WTC11 (cell line): Measurements from ENCODE around the gene C5AR1. TPM values are rescaled to one million over a fixed set of nuclear protein-coding genes. Genes with fewer than 3 reads are reported as not detected.

ENCODE experiments used
- ATAC-seq: fragments of 200-7000 bp; cut with Tn5 transposase; 2 replicates; pipeline ENCODE4 v1.10.0; 2021; ENCODE audit warnings: mild to moderate bottlenecking, moderate library complexity
- CTCF ChIA-PET: fragments of 300-600 bp; sonication (Branson Sonifier 250); formaldehyde crosslinking; loops from one replicate; lab custom pipeline; 2021; ENCODE audit warnings: antibody characterized with exemption; lab: Charles Lee
- POLR2A ChIA-PET: fragments of 350-600 bp; sonication (Branson Sonifier 250); formaldehyde crosslinking; loops from one replicate; lab custom pipeline; 2021; ENCODE audit warnings: antibody characterized with exemption; lab: Charles Lee
- DNase-seq: peaks from one replicate; pipeline ENCODE4 v3.0.0; 2021; ENCODE audit warnings: low spot score
- H3K27ac Mint-ChIP-seq: 2 replicates; pipeline ENCODE4 v1.8.0; 2021; ENCODE audit warnings: mixed read lengths
- H3K27me3 Mint-ChIP-seq: 2 replicates; pipeline ENCODE4 v1.8.0; 2021; ENCODE audit warnings: low read depth, mild to moderate bottlenecking, moderate library complexity, mixed read lengths
- H3K36me3 Mint-ChIP-seq: 2 replicates; pipeline ENCODE4 v1.8.0; 2021; ENCODE audit warnings: mixed read lengths
- H3K4me1 Mint-ChIP-seq: 2 replicates; pipeline ENCODE4 v1.8.0; 2022; ENCODE audit warnings: mixed read lengths
- H3K4me3 Mint-ChIP-seq: 2 replicates; pipeline ENCODE4 v1.8.0; 2021; ENCODE audit warnings: mild to moderate bottlenecking, moderate library complexity, mixed read lengths
- H3K9me3 Mint-ChIP-seq: 2 replicates; pipeline ENCODE4 v1.8.0; 2021; ENCODE audit warnings: mixed read lengths
- CREB1 ChIP-seq: sonication (generic); formaldehyde crosslinking; IDR thresholded peaks from 2 replicates; pipeline ENCODE4 v1.8.0; 2023; ENCODE audit warnings: mild to moderate bottlenecking, missing genetic modification reagents
- CTCF ChIP-seq: fragments of 200-600 bp; IDR thresholded peaks from 2 replicates; pipeline ENCODE4 v1.8.0; 2022; ENCODE audit warnings: antibody characterized with exemption
- IRF1 ChIP-seq: sonication (generic); formaldehyde crosslinking; IDR thresholded peaks from 2 replicates; pipeline ENCODE4 v1.8.0; 2023; ENCODE audit warnings: missing genetic modification reagents
- JUN ChIP-seq: sonication (generic); formaldehyde crosslinking; IDR thresholded peaks from 2 replicates; pipeline ENCODE4 v1.8.0; 2023; ENCODE audit warnings: mild to moderate bottlenecking, missing genetic modification reagents
- KAT7 ChIP-seq: sonication (generic); formaldehyde crosslinking; IDR thresholded peaks from 2 replicates; pipeline ENCODE4 v1.8.1; 2023; ENCODE audit warnings: missing genetic modification reagents, mild to moderate bottlenecking, borderline replicate concordance
- NFYB ChIP-seq: sonication (generic); formaldehyde crosslinking; conservative IDR thresholded peaks from 2 replicates; pipeline ENCODE4 v1.8.0; 2022; ENCODE audit warnings: low read depth, missing genetic modification reagents
- RORB ChIP-seq: fragments of 250-450 bp; sonication (Bioruptor Pico); IDR thresholded peaks from 2 replicates; pipeline ENCODE4 v1.9.0; 2021; ENCODE audit warnings: mild to moderate bottlenecking
- SMAD3 ChIP-seq: sonication (generic); formaldehyde crosslinking; IDR thresholded peaks from 2 replicates; pipeline ENCODE4 v1.8.0; 2022; ENCODE audit warnings: missing genetic modification reagents, mild to moderate bottlenecking, borderline replicate concordance
- TEAD1 ChIP-seq: sonication (generic); formaldehyde crosslinking; IDR thresholded peaks from 2 replicates; pipeline ENCODE4 v1.8.0; 2022; ENCODE audit warnings: mild to moderate bottlenecking, missing genetic modification reagents
- TP53 ChIP-seq: sonication (generic); formaldehyde crosslinking; IDR thresholded peaks from 2 replicates; pipeline ENCODE4 v1.8.1; 2023; ENCODE audit warnings: mild to moderate bottlenecking, missing genetic modification reagents
- ZNF263 ChIP-seq: sonication (generic); formaldehyde crosslinking; IDR thresholded peaks from 2 replicates; pipeline ENCODE4 v1.8.1; 2022; ENCODE audit warnings: low read depth, mild to moderate bottlenecking, moderate library complexity, missing genetic modification reagents
- ZNF317 ChIP-seq: sonication (generic); formaldehyde crosslinking; IDR thresholded peaks from 2 replicates; pipeline ENCODE4 v1.8.1; 2023; ENCODE audit warnings: low read depth, mild to moderate bottlenecking, moderate library complexity, missing genetic modification reagents, borderline replicate concordance
- ZNF396 ChIP-seq: fragments of 250-450 bp; sonication (Bioruptor Pico); IDR thresholded peaks from 2 replicates; pipeline ENCODE4 v1.8.0; 2021; ENCODE audit warnings: mild to moderate bottlenecking, moderate library complexity, borderline replicate concordance
- ZNF423 ChIP-seq: fragments of 250-450 bp; sonication (Bioruptor Pico); IDR thresholded peaks from 2 replicates; pipeline ENCODE4 v2.1.2; 2022; ENCODE audit warnings: mild to moderate bottlenecking, moderate library complexity
- ZNF671 ChIP-seq: fragments of 250-450 bp; sonication (Bioruptor Pico); IDR thresholded peaks from 2 replicates; pipeline ENCODE4 v1.8.0; 2021; ENCODE audit warnings: mild to moderate bottlenecking
- total RNA-seq: library from RNA; stranded (reverse); gene quantifications from 3 replicates; pipeline ENCODE4 v1.2.3, GENCODE V29; 2021
- TF ChIP-seq, protein P1 (sequence below): sonication (generic); formaldehyde crosslinking; IDR thresholded peaks from 2 replicates; pipeline ENCODE4 v1.8.0; 2023; ENCODE audit warnings: mild to moderate bottlenecking, missing genetic modification reagents
- TF ChIP-seq, protein P2 (sequence below): sonication (generic); formaldehyde crosslinking; IDR thresholded peaks from 2 replicates; pipeline ENCODE4 v1.8.0; 2022; ENCODE audit warnings: missing genetic modification reagents
- TF ChIP-seq, protein P3 (sequence below): sonication (generic); formaldehyde crosslinking; IDR thresholded peaks from 2 replicates; pipeline ENCODE4 v1.8.1; 2023; ENCODE audit warnings: mild to moderate bottlenecking, missing genetic modification reagents, moderate library complexity
- TF ChIP-seq, protein P4 (sequence below): sonication (generic); formaldehyde crosslinking; IDR thresholded peaks from 2 replicates; pipeline ENCODE4 v1.8.1; 2023; ENCODE audit warnings: mild to moderate bottlenecking, missing genetic modification reagents

The C5AR1 gene
- total RNA-seq, 1 experiment from 2014 or later, result 0.28 TPM

- no peak for TF ChIP-seq ZNF671
- TF ChIP-seq, protein P1, sequence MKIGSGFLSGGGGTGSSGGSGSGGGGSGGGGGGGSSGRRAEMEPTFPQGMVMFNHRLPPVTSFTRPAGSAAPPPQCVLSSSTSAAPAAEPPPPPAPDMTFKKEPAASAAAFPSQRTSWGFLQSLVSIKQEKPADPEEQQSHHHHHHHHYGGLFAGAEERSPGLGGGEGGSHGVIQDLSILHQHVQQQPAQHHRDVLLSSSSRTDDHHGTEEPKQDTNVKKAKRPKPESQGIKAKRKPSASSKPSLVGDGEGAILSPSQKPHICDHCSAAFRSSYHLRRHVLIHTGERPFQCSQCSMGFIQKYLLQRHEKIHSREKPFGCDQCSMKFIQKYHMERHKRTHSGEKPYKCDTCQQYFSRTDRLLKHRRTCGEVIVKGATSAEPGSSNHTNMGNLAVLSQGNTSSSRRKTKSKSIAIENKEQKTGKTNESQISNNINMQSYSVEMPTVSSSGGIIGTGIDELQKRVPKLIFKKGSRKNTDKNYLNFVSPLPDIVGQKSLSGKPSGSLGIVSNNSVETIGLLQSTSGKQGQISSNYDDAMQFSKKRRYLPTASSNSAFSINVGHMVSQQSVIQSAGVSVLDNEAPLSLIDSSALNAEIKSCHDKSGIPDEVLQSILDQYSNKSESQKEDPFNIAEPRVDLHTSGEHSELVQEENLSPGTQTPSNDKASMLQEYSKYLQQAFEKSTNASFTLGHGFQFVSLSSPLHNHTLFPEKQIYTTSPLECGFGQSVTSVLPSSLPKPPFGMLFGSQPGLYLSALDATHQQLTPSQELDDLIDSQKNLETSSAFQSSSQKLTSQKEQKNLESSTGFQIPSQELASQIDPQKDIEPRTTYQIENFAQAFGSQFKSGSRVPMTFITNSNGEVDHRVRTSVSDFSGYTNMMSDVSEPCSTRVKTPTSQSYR (CRISPR knock-in tag), result no peak
- no peak for TF ChIP-seq CREB1 (CRISPR knock-in tag)
- TF ChIP-seq, protein P2, sequence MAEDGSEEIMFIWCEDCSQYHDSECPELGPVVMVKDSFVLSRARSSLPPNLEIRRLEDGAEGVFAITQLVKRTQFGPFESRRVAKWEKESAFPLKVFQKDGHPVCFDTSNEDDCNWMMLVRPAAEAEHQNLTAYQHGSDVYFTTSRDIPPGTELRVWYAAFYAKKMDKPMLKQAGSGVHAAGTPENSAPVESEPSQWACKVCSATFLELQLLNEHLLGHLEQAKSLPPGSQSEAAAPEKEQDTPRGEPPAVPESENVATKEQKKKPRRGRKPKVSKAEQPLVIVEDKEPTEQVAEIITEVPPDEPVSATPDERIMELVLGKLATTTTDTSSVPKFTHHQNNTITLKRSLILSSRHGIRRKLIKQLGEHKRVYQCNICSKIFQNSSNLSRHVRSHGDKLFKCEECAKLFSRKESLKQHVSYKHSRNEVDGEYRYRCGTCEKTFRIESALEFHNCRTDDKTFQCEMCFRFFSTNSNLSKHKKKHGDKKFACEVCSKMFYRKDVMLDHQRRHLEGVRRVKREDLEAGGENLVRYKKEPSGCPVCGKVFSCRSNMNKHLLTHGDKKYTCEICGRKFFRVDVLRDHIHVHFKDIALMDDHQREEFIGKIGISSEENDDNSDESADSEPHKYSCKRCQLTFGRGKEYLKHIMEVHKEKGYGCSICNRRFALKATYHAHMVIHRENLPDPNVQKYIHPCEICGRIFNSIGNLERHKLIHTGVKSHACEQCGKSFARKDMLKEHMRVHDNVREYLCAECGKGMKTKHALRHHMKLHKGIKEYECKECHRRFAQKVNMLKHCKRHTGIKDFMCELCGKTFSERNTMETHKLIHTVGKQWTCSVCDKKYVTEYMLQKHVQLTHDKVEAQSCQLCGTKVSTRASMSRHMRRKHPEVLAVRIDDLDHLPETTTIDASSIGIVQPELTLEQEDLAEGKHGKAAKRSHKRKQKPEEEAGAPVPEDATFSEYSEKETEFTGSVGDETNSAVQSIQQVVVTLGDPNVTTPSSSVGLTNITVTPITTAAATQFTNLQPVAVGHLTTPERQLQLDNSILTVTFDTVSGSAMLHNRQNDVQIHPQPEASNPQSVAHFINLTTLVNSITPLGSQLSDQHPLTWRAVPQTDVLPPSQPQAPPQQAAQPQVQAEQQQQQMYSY (CRISPR knock-in tag), result no peak
- no peak for TF ChIP-seq CTCF
These were observed 60.5 kb downstream of the C5AR1 start for GRCh38 chr19:47370045-47370611.

DNA sequence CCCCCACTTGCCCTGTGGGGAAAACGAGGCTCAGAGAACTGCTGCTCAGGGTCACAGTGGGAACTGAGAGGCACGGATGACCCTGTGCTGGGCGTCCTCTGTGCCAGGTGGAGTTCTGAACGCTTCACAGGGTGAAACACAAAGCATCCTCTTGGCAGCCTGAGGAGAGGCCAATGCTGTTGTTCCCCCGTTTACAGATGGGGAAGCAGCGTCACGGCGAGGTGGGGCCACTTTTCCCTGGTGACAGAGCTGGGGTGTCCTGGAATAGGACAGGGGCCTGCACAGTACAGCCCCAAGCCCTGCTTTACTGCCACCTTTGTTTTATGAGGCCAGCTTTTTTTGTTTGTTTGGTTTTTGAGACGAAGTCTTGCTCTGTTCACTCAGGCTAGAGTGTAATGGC lies 61.6 kb downstream of the C5AR1 start:
- ChIA-PET CTCF (interaction anchor here (1.6 kb wide), 1 partner anchor 22 kb away, joined by 4 read pairs; the partner anchor contains the start of gene DHX34), POLR2A (interaction anchor here (0.6 kb wide), 1 partner anchor 22 kb away, joined by 3 read pairs; the partner anchor contains the start of gene DHX34)
- Mint-ChIP-seq H3K27ac (no peak overlapping the region), H3K4me1 (no peaks in the 10 kb centered on the region), H3K9me3 (no peaks in the 10 kb centered on the region), H3K4me3 (no peak overlapping the region), H3K27me3 (no peaks in the 10 kb centered on the region), H3K36me3 (peaks cover 38% of the 10 kb centered on the region)
- DNase-seq, result no peak
- no peak for ATAC-seq
- TF ChIP-seq NFYB (CRISPR knock-in tag) (no peak), ZNF423 (CRISPR knock-in tag) (no peak), CREB1 (CRISPR knock-in tag) (no peak), RORB (CRISPR knock-in tag) (no peak), ZNF396 (CRISPR knock-in tag) (no peak), ZNF317 (CRISPR knock-in tag) (no peak), ZNF263 (CRISPR knock-in tag) (no peak), TEAD1 (CRISPR knock-in tag) (no peak), KAT7 (no peak), IRF1 (CRISPR knock-in tag) (no peak), SMAD3 (CRISPR knock-in tag) (no peak), JUN (CRISPR knock-in tag) (no peak), TP53 (CRISPR knock-in tag) (no peak)
- TF ChIP-seq, protein P3, sequence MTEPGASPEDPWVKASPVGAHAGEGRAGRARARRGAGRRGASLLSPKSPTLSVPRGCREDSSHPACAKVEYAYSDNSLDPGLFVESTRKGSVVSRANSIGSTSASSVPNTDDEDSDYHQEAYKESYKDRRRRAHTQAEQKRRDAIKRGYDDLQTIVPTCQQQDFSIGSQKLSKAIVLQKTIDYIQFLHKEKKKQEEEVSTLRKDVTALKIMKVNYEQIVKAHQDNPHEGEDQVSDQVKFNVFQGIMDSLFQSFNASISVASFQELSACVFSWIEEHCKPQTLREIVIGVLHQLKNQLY (CRISPR knock-in tag), result no peak
- TF ChIP-seq, protein P4, sequence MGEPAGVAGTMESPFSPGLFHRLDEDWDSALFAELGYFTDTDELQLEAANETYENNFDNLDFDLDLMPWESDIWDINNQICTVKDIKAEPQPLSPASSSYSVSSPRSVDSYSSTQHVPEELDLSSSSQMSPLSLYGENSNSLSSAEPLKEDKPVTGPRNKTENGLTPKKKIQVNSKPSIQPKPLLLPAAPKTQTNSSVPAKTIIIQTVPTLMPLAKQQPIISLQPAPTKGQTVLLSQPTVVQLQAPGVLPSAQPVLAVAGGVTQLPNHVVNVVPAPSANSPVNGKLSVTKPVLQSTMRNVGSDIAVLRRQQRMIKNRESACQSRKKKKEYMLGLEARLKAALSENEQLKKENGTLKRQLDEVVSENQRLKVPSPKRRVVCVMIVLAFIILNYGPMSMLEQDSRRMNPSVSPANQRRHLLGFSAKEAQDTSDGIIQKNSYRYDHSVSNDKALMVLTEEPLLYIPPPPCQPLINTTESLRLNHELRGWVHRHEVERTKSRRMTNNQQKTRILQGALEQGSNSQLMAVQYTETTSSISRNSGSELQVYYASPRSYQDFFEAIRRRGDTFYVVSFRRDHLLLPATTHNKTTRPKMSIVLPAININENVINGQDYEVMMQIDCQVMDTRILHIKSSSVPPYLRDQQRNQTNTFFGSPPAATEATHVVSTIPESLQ (CRISPR knock-in tag), result no peak

More at GRCh38 chr19:47370045-47370611, 60.5 kb downstream of the C5AR1 start:
- no peaks in the 10 kb centered on the region for H3K9me3 Mint-ChIP-seq
- ATAC-seq (no peak), DNase-seq (no peak)
- H3K27ac Mint-ChIP-seq, result no peak overlapping the region; the same call in 1 of the 2 replicates
- CTCF ChIA-PET, result interaction anchor here (1.5 to 1.6 kb wide), 2 partner anchors 21 kb away, joined by 4 read pairs; partner anchors contain the start of gene DHX34
- no peaks in the 10 kb centered on the region for H3K27me3 Mint-ChIP-seq
- POLR2A ChIA-PET, result no interaction called here
- no peaks in the 10 kb centered on the region for H3K4me1 Mint-ChIP-seq
- H3K4me3 Mint-ChIP-seq, result no peak overlapping the region
- peaks cover 40% of the 10 kb centered on the region for H3K36me3 Mint-ChIP-seq
